Measurements from ENCODE around the gene ERO1A.

- TF ChIP-seq CTCF (IDR thresholded peaks at IDR 0.05) = no peak
- TF ChIP-seq EZH2 (IDR thresholded peaks at IDR 0.05; ENCODE audit: borderline replicate concordance, insufficient read depth, low read depth, low read length, poor library complexity, severe bottlenecking) = no peak
Measured at GRCh38 chr14:52609445-52610044, 85.8 kb downstream of the ERO1A start.

All from B cell (primary cell).